ENCODE measurements around the gene IGSF21. TPM values are rescaled to one million over a fixed set of nuclear protein-coding genes. Genes with fewer than 3 reads are reported as not detected.

IGSF21 gene
- total RNA-seq, 2 donors from 2014 or later, result 0.37 to 0.40 TPM

- Histone ChIP-seq H3K4me3 (no peak overlapping the region), H3K36me3 (no peaks in the 10 kb centered on the region), H3K9ac (ENCODE audit: low read depth in 2 of 2, low read length in 2 of 2) (no peak overlapping the region), H3K4me1 (no peaks in the 10 kb centered on the region), H3K27me3 (no peaks in the 10 kb centered on the region), H3K27ac (no peak overlapping the region), H3K9me3 (no peaks in the 10 kb centered on the region)
- intact Hi-C loops (cut with DNase I), result no loop called here
- TF ChIP-seq, protein P1, sequence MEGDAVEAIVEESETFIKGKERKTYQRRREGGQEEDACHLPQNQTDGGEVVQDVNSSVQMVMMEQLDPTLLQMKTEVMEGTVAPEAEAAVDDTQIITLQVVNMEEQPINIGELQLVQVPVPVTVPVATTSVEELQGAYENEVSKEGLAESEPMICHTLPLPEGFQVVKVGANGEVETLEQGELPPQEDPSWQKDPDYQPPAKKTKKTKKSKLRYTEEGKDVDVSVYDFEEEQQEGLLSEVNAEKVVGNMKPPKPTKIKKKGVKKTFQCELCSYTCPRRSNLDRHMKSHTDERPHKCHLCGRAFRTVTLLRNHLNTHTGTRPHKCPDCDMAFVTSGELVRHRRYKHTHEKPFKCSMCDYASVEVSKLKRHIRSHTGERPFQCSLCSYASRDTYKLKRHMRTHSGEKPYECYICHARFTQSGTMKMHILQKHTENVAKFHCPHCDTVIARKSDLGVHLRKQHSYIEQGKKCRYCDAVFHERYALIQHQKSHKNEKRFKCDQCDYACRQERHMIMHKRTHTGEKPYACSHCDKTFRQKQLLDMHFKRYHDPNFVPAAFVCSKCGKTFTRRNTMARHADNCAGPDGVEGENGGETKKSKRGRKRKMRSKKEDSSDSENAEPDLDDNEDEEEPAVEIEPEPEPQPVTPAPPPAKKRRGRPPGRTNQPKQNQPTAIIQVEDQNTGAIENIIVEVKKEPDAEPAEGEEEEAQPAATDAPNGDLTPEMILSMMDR (IDR thresholded peaks at IDR 0.05), result no peak
- DNase-seq, result peak; percentile 63
These were observed 133.3 kb downstream of the IGSF21 start for GRCh38 chr1:18240906-18241305.

DNA sequence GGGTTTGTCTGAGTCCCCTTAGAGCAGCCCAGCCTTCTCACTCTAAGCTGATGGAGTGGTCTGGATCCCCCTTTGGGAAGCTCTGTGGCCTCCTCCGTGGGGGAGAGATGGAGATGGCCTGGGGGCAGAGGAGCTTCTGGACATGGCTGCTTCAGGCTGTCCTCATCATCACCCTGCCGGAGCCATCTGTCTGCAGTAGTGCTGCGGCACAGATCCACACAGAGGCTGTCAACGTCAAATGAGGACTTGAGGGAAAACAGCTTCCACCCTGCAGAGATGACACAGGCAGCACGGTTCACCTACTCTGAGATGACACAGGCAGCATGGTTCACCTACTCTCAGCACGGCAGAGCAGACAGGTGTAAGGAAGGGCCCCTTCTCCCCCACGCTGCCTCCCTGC, 134.3 kb downstream of the IGSF21 start:
- no peak overlapping the region for H3K9ac ChIP-seq (ENCODE audit: low read depth in 2 of 2, low read length in 2 of 2)
- no peaks in the 10 kb centered on the region for H3K36me3 ChIP-seq
- H3K4me3 ChIP-seq, result no peak overlapping the region
- H3K27me3 ChIP-seq, result no peaks in the 10 kb centered on the region
- no peaks in the 10 kb centered on the region for H3K9me3 ChIP-seq
- DNase-seq, result no peak
- TF ChIP-seq, protein P1 (IDR thresholded peaks at IDR 0.05), result no peak
- no peaks in the 10 kb centered on the region for H3K4me1 ChIP-seq
- intact Hi-C loops (cut with DNase I), result no loop called here
- H3K27ac ChIP-seq, result no peak overlapping the region

DNA sequence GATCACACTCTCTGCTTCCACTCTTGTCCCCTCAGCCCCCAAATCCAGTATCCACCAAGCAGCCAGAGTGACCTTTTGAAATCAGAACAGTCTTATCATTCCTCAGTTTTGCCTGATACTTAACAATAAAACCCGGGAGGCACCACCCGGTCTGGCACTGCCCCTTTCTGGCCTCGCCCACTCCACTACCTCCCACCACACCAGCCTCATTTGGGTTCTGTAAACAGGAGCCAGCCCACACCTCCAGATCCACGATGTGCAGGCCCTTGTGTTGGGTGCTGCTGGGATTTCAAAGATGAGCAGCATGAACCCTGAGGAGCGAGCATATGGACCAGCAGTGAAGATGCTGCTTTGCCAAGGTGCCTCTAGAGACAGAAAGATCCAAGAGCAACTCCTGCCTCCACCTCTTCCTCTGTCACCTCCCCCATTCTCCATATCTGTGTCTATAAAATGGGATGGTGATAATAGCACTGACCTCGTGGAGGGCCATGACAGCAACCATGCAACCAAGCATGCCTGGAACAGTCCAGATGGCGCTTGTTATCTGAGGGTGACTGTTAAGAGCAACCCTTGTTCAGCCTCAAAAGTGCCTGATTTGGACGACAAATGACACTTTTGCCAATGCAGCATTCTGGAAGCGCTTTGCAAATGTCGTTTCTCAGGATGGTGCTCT, 136.0 kb downstream of the IGSF21 start:
- Histone ChIP-seq H3K9me3 (no peaks in the 10 kb centered on the region), H3K27me3 (no peaks in the 10 kb centered on the region), H3K36me3 (no peaks in the 10 kb centered on the region), H3K4me3 (no peak overlapping the region), H3K4me1 (no peaks in the 10 kb centered on the region), H3K9ac (ENCODE audit: low read depth in 2 of 2, low read length in 2 of 2) (no peak overlapping the region), H3K27ac (no peak overlapping the region)
- DNase-seq, result no peak
- TF ChIP-seq, protein P1 (IDR thresholded peaks at IDR 0.05), result no peak
- intact Hi-C loops (cut with DNase I), result no loop called here

DNA sequence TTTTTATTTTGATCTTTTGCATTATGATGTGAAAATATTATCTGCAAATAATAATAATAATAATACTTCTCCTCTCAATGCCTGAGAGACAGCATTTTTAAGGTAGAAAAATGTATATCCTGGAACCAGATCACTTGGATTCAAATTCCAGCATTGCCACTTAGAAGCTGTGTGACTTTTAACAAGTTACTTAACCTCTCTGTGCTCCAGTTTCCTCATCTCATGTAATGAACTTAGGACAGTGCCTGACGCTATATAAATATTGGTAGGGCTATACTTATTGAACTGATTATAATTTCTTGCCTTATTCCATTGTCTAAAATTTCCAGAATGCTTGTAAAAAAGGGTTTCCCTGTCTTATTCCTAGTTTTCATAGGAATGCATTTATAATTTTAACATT, 137.2 kb downstream of the IGSF21 start:
- no peak overlapping the region for H3K9ac ChIP-seq (ENCODE audit: low read depth in 2 of 2, low read length in 2 of 2)
- intact Hi-C loops (cut with DNase I), result no loop called here
- H3K9me3 ChIP-seq, result no peaks in the 10 kb centered on the region
- no peak for DNase-seq
- H3K27ac ChIP-seq, result no peak overlapping the region
- H3K36me3 ChIP-seq, result no peaks in the 10 kb centered on the region
- no peaks in the 10 kb centered on the region for H3K4me1 ChIP-seq
- TF ChIP-seq, protein P1 (IDR thresholded peaks at IDR 0.05), result no peak
- no peaks in the 10 kb centered on the region for H3K27me3 ChIP-seq
- no peak overlapping the region for H3K4me3 ChIP-seq

- H3K4me1 ChIP-seq, result no peaks in the 10 kb centered on the region
- TF ChIP-seq, protein P1 (IDR thresholded peaks at IDR 0.05), result no peak
- intact Hi-C loops (cut with DNase I), result no loop called here
These were observed 138.0 kb downstream of the IGSF21 start for GRCh38 chr1:18245647-18246046.

More at GRCh38 chr1:18245647-18246046, 138.0 kb downstream of the IGSF21 start:
- no peak overlapping the region for H3K27ac ChIP-seq
- no peaks in the 10 kb centered on the region for H3K36me3 ChIP-seq
- H3K9ac ChIP-seq (ENCODE audit: low read depth in 2 of 2, low read length in 2 of 2), result no peak overlapping the region
- H3K4me3 ChIP-seq, result no peak overlapping the region
- H3K27me3 ChIP-seq, result no peaks in the 10 kb centered on the region
- no peak for DNase-seq
- H3K9me3 ChIP-seq, result no peaks in the 10 kb centered on the region
